ENCODE results near the gene OPHN1.
"Not testable (repeated sequence)": the region's sequence is repeated elsewhere in the genome, so short reads cannot be mapped to it uniquely, and the experiment has no call there.

Gene OPHN1

GRCh38 chrX:68428431-68428830, 4.9 kb downstream of the OPHN1 start:
- no peak overlapping the region for H3K4me3 ChIP-seq (ENCODE audit: low read length)
- DNase-seq (ENCODE audit: low read depth, low spot score), result no peak

- no peak overlapping the region for H3K4me3 ChIP-seq (ENCODE audit: low read length)
- no peak for DNase-seq (ENCODE audit: low read depth, low spot score)
These were observed 8.6 kb downstream of the OPHN1 start for GRCh38 chrX:68424719-68425118.

DNA sequence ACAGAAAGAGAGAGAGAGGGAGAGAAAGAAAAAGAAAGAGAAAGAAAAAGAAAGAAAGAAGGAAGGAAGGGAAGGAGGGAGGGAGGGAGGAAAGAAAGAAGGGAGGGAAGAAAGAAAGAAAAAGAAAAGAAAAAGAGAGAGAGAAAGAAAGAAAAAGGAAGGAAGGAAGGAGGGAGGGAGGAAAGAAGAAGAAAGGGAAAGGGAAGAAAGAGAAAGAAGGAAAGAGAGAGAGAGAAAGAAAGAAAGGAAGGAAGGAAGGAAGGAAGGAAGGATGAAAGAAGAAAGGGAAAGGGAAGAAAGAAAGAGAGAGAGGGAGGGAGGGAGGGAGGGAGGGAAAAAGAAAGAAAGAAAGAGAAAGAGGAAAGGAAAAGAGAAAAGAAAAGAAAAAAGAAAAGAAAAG, 10.8 kb downstream of the OPHN1 start:
- no peak for DNase-seq (ENCODE audit: low read depth, low spot score)
- H3K4me3 ChIP-seq (ENCODE audit: low read length), result no peak overlapping the region

GRCh38 chrX:68421636-68422035, 11.7 kb downstream of the OPHN1 start:
- no peak for DNase-seq (ENCODE audit: low read depth, low spot score)
- H3K4me3 ChIP-seq (ENCODE audit: low read length), result no peak overlapping the region

DNA sequence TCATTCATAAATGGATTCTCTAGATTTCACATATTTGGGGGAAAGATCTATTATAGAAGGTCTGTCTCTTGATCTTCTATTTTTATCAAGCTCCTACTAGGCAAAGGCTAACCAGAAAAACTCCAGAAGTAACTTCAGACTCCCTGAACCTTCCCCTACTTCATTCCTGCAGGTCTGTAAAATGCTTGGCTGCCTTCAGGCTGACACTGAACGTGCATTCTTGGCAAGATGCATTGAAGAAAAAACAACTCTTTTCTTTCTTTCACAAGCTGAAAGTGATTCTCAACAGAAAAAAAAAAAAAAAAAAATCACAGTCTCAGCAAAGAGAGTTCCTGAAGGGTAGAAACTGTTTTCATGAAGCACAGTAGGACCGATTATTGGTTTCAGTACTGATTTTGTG, 12.7 kb downstream of the OPHN1 start:
- H3K4me3 ChIP-seq (ENCODE audit: low read length), result no peak overlapping the region

GRCh38 chrX:68419975-68420374, 13.3 kb downstream of the OPHN1 start:
- no peak overlapping the region for H3K4me3 ChIP-seq (ENCODE audit: low read length)
- peak; percentile 0 for DNase-seq (ENCODE audit: low read depth, low spot score)

More for the DNA sequence above, 12.7 kb downstream of the OPHN1 start:
- DNase-seq (ENCODE audit: low read depth, low spot score), result no peak

DNA sequence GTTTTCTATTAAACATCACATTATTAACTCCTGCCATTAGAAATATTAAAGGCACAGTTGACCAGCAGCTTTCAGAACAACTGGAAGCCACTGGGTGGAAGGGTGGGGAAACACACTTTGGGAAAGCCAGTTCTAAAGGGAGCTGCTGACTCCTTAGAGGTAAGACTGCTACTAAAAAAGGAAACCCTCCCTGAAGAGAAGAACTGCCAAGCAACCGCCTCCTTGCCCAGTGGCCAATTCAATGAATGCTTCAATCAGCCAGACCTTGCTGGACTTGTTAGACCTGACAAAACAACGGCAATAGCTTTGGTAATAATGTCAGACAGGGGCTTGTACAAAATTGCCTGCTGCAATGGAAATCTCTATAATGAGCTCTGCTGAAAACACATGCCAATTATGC, 15.6 kb downstream of the OPHN1 start:
- no peak overlapping the region for H3K4me3 ChIP-seq (ENCODE audit: low read length)
- DNase-seq (ENCODE audit: low read depth, low spot score), result no peak

- no peak overlapping the region for H3K4me3 ChIP-seq (ENCODE audit: low read length)
- no peak for DNase-seq (ENCODE audit: low read depth, low spot score)
These were observed 16.7 kb downstream of the OPHN1 start for GRCh38 chrX:68416592-68416991.

- no peak for DNase-seq (ENCODE audit: low read depth, low spot score)
These were observed 18.0 kb downstream of the OPHN1 start for GRCh38 chrX:68415316-68415715.

DNA sequence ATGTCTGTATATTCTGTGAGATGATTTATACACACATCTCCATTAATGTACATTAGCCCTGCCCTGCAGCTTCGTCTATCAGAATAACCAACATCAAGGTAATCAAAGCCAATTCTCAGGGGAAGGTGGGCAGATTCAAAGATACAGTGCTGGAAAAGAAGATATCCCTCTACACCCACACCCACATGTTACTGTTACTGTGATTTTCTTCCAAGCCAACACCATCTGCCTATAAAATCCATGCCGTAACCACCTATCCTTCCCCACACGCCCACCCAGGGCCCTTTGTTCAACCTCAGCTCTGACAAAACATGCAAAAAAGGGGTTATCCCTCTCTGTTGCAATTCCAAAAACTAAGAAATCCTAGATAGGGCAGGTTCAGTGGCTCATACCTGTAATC, 20.0 kb downstream of the OPHN1 start:
- no peak for DNase-seq (ENCODE audit: low read depth, low spot score)
- no peak overlapping the region for H3K4me3 ChIP-seq (ENCODE audit: low read length)

More at GRCh38 chrX:68415316-68415715, 18.0 kb downstream of the OPHN1 start:
- H3K4me3 ChIP-seq (ENCODE audit: low read length), result no peak overlapping the region

- DNase-seq (ENCODE audit: low read depth, low spot score), result no peak
- H3K4me3 ChIP-seq (ENCODE audit: low read length), result no peak overlapping the region
These were observed 21.6 kb downstream of the OPHN1 start for GRCh38 chrX:68411729-68412128.

- DNase-seq (ENCODE audit: low read depth, low spot score), result no peak
- H3K4me3 ChIP-seq (ENCODE audit: low read length), result no peak overlapping the region
These were observed 24.1 kb downstream of the OPHN1 start for GRCh38 chrX:68409194-68409593.

GRCh38 chrX:68403522-68403921, 29.8 kb downstream of the OPHN1 start:
- no peak for DNase-seq (ENCODE audit: low read depth, low spot score)
- no peak overlapping the region for H3K4me3 ChIP-seq (ENCODE audit: low read length)

DNA sequence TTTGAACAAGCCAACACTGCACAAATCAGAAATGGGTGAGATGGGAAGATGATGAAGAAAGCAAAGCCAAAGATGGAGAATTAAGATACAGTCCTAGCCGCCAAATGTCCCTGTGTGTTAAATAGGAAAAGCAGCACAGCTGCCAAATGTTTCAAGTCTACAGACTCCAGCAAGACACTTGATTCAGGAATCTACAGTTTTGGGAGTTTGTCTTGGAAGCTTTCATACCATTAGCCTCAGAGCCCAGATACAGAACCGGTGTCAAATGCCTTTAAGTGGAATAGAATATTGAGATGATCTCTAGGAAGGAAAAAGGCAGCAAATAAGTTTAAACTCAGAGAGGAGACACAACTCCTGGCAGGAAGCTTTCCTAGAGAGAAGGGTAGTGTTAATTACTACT, 30.3 kb downstream of the OPHN1 start:
- no peak for DNase-seq (ENCODE audit: low read depth, low spot score)
- H3K4me3 ChIP-seq (ENCODE audit: low read length), result no peak overlapping the region

GRCh38 chrX:68402094-68402493, 31.2 kb downstream of the OPHN1 start:
- no peak overlapping the region for H3K4me3 ChIP-seq (ENCODE audit: low read length)

GRCh38 chrX:68398291-68398690, 35.0 kb downstream of the OPHN1 start:
- no peak overlapping the region for H3K4me3 ChIP-seq (ENCODE audit: low read length)
- DNase-seq (ENCODE audit: low read depth, low spot score), result no peak

More at GRCh38 chrX:68402094-68402493, 31.2 kb downstream of the OPHN1 start:
- DNase-seq (ENCODE audit: low read depth, low spot score), result no peak

- no peak for DNase-seq (ENCODE audit: low read depth, low spot score)
- H3K4me3 ChIP-seq (ENCODE audit: low read length), result no peak overlapping the region
These were observed 36.3 kb downstream of the OPHN1 start for GRCh38 chrX:68396953-68397352.

- H3K4me3 ChIP-seq (ENCODE audit: low read length); DNase-seq (ENCODE audit: low read depth, low spot score): not testable (repeated sequence)
These were observed 43.8 kb downstream of the OPHN1 start for GRCh38 chrX:68389419-68389960.

DNA sequence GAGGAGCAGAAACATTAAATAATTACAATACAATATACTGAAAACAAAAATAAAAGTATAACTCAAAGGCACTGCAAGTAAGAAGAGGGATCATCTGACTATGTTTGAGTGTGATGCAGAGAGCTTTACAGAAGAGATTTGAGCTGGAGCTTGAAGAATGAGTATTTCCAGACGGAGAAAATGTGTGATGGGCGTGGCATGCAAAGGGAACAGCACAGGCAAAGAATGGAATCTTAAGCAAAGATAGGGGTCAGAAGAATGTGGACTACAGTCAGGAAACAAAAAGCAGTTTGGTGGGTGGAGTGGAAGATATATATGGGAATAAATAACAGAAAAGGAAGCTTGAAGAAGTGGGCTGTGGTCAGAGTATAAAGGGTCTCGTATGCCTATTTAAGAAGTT, 45.5 kb downstream of the OPHN1 start:
- H3K4me3 ChIP-seq (ENCODE audit: low read length), result no peak overlapping the region

DNA sequence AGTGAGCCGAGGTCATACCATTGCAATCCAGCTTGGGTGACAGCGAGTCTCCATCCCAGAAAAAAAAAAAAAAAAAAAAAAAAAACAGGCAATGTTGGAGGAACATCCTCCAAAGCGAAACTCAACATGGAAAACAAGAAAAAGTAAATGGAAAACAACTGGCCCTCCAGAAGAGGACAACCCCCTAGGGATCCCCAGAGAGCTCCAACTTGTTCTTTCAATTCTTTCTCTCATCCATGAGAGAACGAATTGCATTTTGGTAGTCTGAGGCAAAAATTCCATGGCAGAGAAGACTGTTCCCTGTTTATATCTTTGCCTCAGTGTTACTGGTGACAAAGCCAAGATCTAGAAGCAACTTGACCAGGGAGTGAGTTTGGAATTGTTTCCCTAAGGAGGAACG, 49.8 kb downstream of the OPHN1 start:
- no peak for DNase-seq (ENCODE audit: low read depth, low spot score)
- H3K4me3 ChIP-seq (ENCODE audit: low read length), result no peak overlapping the region

More for the DNA sequence above, 45.5 kb downstream of the OPHN1 start:
- DNase-seq (ENCODE audit: low read depth, low spot score), result no peak

DNA sequence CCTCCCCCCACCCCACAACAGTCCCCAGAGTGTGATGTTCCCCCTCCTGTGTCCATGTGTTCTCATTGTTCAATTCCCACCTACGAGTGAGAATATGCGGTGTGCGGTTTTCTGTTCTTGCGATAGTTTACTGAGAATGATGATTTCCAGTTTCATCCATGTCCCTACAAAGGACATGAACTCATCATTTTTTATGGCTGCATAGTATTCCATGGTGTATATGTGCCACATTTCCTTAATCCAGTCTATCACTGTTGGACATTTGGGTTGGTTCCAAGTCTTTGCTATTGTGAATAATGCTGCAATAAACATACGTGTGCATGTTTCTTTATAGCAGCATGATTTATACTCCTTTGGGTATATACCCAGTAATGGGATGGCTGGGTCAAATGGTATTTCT, 55.7 kb downstream of the OPHN1 start:
- DNase-seq (ENCODE audit: low read depth, low spot score); H3K4me3 ChIP-seq (ENCODE audit: low read length): not testable (repeated sequence)

DNA sequence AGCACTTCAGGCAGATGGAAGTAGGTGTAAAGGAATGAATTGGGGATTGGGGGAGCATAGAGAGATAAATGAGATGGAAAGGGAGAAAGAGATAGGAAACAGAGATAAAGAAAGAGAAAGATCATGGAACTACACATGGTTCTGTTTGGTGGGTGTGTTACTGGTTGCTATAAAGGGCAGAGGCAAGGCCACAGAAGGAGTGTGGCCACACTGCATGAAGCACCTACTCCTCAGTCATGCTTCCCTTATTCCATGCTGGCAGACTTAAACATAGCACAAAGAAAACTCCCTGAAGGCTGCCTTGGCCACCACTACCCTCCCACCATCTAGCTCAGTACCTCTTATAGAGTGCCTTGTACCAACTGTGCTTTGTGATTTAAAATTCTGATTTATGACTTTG, 56.9 kb downstream of the OPHN1 start:
- no peak for DNase-seq (ENCODE audit: low read depth, low spot score)
- no peak overlapping the region for H3K4me3 ChIP-seq (ENCODE audit: low read length)

All from Jurkat, Clone E6-1 (cell line).